Measurements from ENCODE around the gene IDUA.
"Not testable (repeated sequence)": the region's sequence is repeated elsewhere in the genome, so short reads cannot be mapped to it uniquely, and the experiment has no call there.

Gene IDUA

GRCh38 chr4:995311-996026, 8.6 kb downstream of the IDUA start:
- peaks cover 49% of the 10 kb centered on the region for H3K27me3 Mint-ChIP-seq
- no peak overlapping the region for H3K27ac Mint-ChIP-seq
- peaks cover 11% of the 10 kb centered on the region for H3K4me1 Mint-ChIP-seq (ENCODE audit: low read depth)
- no peak overlapping the region for H3K4me3 Mint-ChIP-seq
- H3K36me3 Mint-ChIP-seq (ENCODE audit: low read depth), result peaks cover 24% of the 10 kb centered on the region
- no peaks in the 10 kb centered on the region for H3K9me3 Mint-ChIP-seq
- intact Hi-C loops (cut with micrococcal nuclease), result no loop called here

GRCh38 chr4:996030-996996, 9.5 kb downstream of the IDUA start:
- Mint-ChIP-seq H3K4me1 (ENCODE audit: low read depth) (peaks cover 11% of the 10 kb centered on the region), H3K9me3 (no peaks in the 10 kb centered on the region), H3K27me3 (peaks cover 57% of the 10 kb centered on the region), H3K4me3 (no peak overlapping the region), H3K36me3 (ENCODE audit: low read depth) (peaks cover 16% of the 10 kb centered on the region), H3K27ac (no peak overlapping the region)
- intact Hi-C loops (cut with micrococcal nuclease), result no loop called here

DNA sequence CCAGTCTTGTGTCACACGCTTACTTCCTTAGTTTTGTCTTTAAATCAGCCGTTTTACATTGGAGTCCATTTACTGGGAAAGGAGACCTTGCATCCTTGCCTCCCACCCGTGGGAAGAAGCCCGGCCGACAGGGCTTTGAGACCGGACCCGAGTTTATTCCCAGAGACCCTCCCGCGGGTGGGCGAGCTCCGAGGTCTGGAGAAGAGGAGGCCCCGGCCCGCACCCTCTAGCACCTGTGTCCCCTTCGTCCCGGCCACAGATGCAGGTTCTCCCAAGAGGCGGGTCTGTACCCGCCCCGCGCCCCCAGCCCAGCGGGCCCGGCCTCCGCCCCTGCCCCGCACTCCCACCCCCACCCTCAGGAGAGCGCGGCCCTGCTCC, 10.1 kb downstream of the IDUA start:
- no peak overlapping the region for H3K4me3 Mint-ChIP-seq
- peaks cover 64% of the 10 kb centered on the region for H3K27me3 Mint-ChIP-seq
- H3K4me1 Mint-ChIP-seq (ENCODE audit: low read depth), result peaks cover 15% of the 10 kb centered on the region
- H3K36me3 Mint-ChIP-seq (ENCODE audit: low read depth), result peaks cover 9% of the 10 kb centered on the region
- intact Hi-C loops (cut with micrococcal nuclease), result no loop called here
- H3K27ac Mint-ChIP-seq, result no peak overlapping the region
- no peaks in the 10 kb centered on the region for H3K9me3 Mint-ChIP-seq

DNA sequence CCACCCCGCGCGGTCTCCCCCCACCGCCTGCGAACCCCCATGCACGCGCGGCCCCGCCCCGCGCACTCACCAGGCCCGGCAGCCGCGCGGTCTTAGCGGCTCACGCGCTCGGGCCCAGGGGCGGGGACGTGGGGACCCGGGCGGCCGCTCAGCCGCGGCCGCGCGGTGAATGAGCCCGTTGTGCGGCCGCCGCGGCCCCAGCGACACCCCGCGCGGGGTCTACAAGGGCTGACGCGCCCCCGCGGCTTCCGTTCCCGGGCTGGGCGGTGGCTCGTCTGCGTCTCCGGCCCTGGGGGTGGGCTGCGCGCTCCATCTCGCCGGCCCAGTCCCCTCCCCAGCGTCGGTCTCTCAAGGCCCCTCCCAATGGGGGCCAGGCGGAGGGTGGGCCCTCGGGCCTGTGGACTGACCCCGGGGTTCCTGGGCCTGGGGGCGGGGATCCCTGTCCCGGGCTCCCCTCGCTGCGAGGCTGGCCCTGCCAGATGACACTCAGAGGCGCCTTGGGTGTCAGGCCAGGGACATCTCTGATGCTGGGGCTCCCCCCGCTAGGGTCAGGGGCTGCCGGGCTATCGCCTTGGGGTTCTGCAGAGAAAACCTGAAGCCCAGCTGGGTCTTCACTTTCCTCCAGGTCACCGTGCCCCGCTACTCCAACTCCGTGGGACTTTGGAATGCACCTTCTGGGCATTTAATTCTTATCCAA, 10.7 kb downstream of the IDUA start:
- no peak overlapping the region for H3K4me3 Mint-ChIP-seq
- peaks cover 4% of the 10 kb centered on the region for H3K36me3 Mint-ChIP-seq (ENCODE audit: low read depth)

DNA sequence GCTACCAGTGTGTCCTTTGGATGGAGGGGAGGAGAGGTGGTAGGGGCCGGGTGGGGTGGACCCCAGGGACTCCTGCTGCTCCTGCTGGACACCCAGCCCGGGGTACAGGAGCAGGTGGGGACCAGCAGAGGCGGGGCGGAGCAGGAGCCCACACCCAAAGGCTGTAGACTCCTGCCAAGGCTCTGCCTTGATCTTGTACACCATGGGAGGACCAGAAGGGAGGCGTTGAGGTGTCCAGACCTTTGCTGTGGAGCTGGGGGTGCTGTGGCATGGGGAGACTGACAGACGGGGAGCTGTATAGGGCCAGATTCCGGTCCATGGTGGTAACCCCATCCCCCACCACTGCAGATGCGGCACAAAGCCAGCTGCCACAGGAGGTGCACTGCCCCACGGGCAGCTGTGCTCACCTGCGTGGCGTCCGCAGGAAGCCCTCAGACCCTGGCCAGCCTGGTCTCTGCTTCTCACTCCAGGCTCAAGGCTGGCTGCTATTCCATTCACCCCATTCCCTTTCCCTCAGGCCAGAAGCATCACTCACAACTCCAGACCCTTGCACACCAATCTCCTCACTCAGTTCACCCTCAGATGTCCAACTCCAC, 11.3 kb downstream of the IDUA start:
- Mint-ChIP-seq H3K4me3 (no peak overlapping the region), H3K36me3 (ENCODE audit: low read depth) (no peaks in the 10 kb centered on the region), H3K4me1 (ENCODE audit: low read depth) (peaks cover 20% of the 10 kb centered on the region), H3K27ac (no peak overlapping the region), H3K9me3 (no peaks in the 10 kb centered on the region), H3K27me3 (peaks cover 70% of the 10 kb centered on the region)
- intact Hi-C loops (cut with micrococcal nuclease), result no loop called here

More for the DNA sequence above, 10.7 kb downstream of the IDUA start:
- no peaks in the 10 kb centered on the region for H3K9me3 Mint-ChIP-seq
- intact Hi-C loops (cut with micrococcal nuclease), result no loop called here
- H3K27ac Mint-ChIP-seq, result no peak overlapping the region
- peaks cover 69% of the 10 kb centered on the region for H3K27me3 Mint-ChIP-seq
- peaks cover 20% of the 10 kb centered on the region for H3K4me1 Mint-ChIP-seq (ENCODE audit: low read depth)

DNA sequence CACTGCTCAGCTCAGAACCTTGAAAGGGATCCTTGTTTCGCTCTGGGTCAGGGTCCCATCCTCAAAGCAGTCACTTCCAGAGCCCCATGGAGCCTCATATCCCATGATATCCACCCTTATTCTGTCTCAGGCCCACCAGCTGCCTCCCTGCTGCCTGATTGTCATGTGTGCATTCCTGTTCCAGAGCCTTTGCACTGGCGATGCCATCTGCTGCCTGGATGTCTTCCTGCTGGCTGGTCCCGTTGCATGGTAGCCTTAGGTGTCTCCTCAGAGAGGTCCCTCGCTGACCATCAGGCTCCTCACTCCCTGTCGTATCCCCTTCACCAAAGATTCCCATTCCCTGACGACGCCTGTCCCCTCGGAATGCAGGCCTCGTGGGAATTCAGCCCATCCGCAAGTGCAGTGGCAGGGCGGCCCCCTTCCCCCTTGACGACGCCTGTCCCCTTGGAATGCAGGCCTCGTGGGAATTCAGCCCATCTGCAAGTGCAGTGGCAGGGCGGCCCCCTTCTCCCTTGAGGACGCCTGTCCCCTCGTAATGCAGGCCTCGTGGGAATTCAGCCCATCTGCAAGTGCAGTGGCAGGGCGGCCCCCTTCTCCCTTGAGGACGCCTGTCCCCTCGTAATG, 12.5 kb downstream of the IDUA start:
- Mint-ChIP-seq H3K4me1 (ENCODE audit: low read depth) (peaks cover 20% of the 10 kb centered on the region), H3K27me3 (peaks cover 82% of the 10 kb centered on the region)
- H3K27ac Mint-ChIP-seq; H3K9me3 Mint-ChIP-seq; H3K4me3 Mint-ChIP-seq; H3K36me3 Mint-ChIP-seq (ENCODE audit: low read depth); intact Hi-C loops (cut with micrococcal nuclease): not testable (repeated sequence)

DNA sequence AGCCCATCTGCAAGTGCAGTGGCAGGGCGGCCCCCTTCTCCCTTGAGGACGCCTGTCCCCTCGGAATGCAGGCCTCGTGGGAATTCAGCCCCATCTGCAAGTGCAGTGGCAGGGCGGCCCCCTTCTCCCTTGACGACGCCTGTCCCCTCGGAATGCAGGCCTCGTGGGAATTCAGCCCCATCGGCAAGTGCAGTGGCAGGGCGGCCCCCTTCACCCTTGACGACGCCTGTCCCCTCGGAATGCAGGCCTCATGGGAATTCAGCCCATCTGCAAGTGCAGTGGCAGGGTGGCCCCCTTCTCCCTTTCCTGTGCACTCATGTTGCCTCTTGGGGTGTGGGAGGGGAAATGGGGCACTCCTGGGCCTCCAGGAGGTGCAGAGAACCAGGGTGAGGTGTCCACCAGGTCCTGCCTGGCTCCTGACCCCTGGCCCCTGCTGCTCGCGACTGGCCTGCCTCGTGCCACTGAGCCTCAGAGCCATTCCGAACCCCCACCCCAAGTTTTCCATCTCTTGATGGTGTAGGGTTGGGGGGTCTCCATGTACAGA, 13.1 kb downstream of the IDUA start:
- H3K4me1 Mint-ChIP-seq (ENCODE audit: low read depth), result peaks cover 20% of the 10 kb centered on the region
- H3K4me3 Mint-ChIP-seq, result no peak overlapping the region
- H3K27ac Mint-ChIP-seq, result no peak overlapping the region
- H3K36me3 Mint-ChIP-seq (ENCODE audit: low read depth), result no peaks in the 10 kb centered on the region
- intact Hi-C loops (cut with micrococcal nuclease), result no loop called here
- H3K27me3 Mint-ChIP-seq, result peaks cover 88% of the 10 kb centered on the region
- H3K9me3 Mint-ChIP-seq, result no peaks in the 10 kb centered on the region

- peaks cover 88% of the 10 kb centered on the region for H3K27me3 Mint-ChIP-seq
- no peaks in the 10 kb centered on the region for H3K9me3 Mint-ChIP-seq
- H3K4me3 Mint-ChIP-seq, result no peak overlapping the region
- H3K4me1 Mint-ChIP-seq (ENCODE audit: low read depth), result peaks cover 20% of the 10 kb centered on the region
- H3K27ac Mint-ChIP-seq, result no peak overlapping the region
- no peaks in the 10 kb centered on the region for H3K36me3 Mint-ChIP-seq (ENCODE audit: low read depth)
- intact Hi-C loops (cut with micrococcal nuclease), result no loop called here
Observed at GRCh38 chr4:1000686-1001260, 13.9 kb downstream of the IDUA start.

GRCh38 chr4:1001561-1002130, 14.8 kb downstream of the IDUA start:
- intact Hi-C loops (cut with micrococcal nuclease), result no loop called here
- H3K27me3 Mint-ChIP-seq, result peaks cover 88% of the 10 kb centered on the region
- peaks cover 2% of the 10 kb centered on the region for H3K9me3 Mint-ChIP-seq
- H3K4me3 Mint-ChIP-seq, result no peak overlapping the region
- H3K36me3 Mint-ChIP-seq (ENCODE audit: low read depth), result no peaks in the 10 kb centered on the region
- peaks cover 19% of the 10 kb centered on the region for H3K4me1 Mint-ChIP-seq (ENCODE audit: low read depth)
- H3K27ac Mint-ChIP-seq, result no peak overlapping the region

- H3K27ac Mint-ChIP-seq, result no peak overlapping the region
- H3K4me1 Mint-ChIP-seq (ENCODE audit: low read depth), result peaks cover 14% of the 10 kb centered on the region
- no peaks in the 10 kb centered on the region for H3K36me3 Mint-ChIP-seq (ENCODE audit: low read depth)
- H3K9me3 Mint-ChIP-seq, result peaks cover 7% of the 10 kb centered on the region
- intact Hi-C loops (cut with micrococcal nuclease), result no loop called here
- no peak overlapping the region for H3K4me3 Mint-ChIP-seq
- H3K27me3 Mint-ChIP-seq, result peaks cover 88% of the 10 kb centered on the region
Observed at GRCh38 chr4:1002131-1002630, 15.3 kb downstream of the IDUA start.

DNA sequence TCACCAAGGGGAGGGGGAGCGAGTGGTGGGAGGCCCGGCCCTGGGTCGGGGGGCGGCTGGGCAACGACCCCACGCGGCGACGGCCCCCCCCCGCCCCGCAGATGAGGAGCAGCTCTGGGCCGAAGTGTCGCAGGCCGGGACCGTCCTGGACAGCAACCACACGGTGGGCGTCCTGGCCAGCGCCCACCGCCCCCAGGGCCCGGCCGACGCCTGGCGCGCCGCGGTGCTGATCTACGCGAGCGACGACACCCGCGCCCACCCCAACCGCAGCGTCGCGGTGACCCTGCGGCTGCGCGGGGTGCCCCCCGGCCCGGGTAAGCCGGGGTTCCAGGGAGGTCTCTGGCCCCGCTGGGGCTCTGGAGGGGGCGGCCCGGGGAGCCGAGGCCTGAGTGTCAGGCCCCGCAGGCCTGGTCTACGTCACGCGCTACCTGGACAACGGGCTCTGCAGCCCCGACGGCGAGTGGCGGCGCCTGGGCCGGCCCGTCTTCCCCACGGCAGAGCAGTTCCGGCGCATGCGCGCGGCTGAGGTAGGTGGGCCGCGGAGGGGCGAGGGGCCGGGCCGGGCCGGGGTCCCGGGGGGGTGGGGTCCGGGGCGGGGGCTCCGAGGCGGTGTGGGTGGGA, 15.9 kb downstream of the IDUA start:
- no peak overlapping the region for H3K27ac Mint-ChIP-seq
- peaks cover 9% of the 10 kb centered on the region for H3K9me3 Mint-ChIP-seq
- no peak overlapping the region for H3K4me3 Mint-ChIP-seq
- intact Hi-C loops (cut with micrococcal nuclease), result no loop called here
- no peaks in the 10 kb centered on the region for H3K36me3 Mint-ChIP-seq (ENCODE audit: low read depth)
- peaks cover 14% of the 10 kb centered on the region for H3K4me1 Mint-ChIP-seq (ENCODE audit: low read depth)
- peaks cover 90% of the 10 kb centered on the region for H3K27me3 Mint-ChIP-seq
